ENCODE data around the gene RSKR.

- TF ChIP-seq POLR2AphosphoS5 (IDR thresholded peaks at IDR 0.05; ENCODE audit: low read depth, low read length) (no peak), CTCF (IDR thresholded peaks at IDR 0.05) (no peak), REST (IDR thresholded peaks at IDR 0.05; ENCODE audit: insufficient read depth in 1 of 2, low read depth in 2 of 2, low read length in 1 of 2) (no peak), TCF7L2 (IDR thresholded peaks at IDR 0.05; ENCODE audit: low read depth, low read length) (no peak), SIN3A (IDR thresholded peaks at IDR 0.05; ENCODE audit: borderline replicate concordance, insufficient read depth, low read depth, low read length) (no peak)
Measured at GRCh38 chr17:28573521-28573920, 40.5 kb downstream of the RSKR start.
